OCI-LY1 (cell line): ENCODE measurements around the gene TBC1D8.

Source experiments
- H2AFZ ChIP-seq: fragments of 200-600 bp; sonication (generic), shearing (Covaris generic); 2 replicates; pipeline ENCODE4 v1.6.0; 2014; ENCODE audit warnings: antibody characterized with exemption, mild to moderate bottlenecking, low read length
- H3F3A ChIP-seq: fragments of 200-600 bp; sonication (generic), shearing (Covaris generic); 2 replicates; pipeline ENCODE4 v1.6.0; 2014; ENCODE audit warnings: mild to moderate bottlenecking, antibody characterized with exemption, low read length, moderate library complexity; ENCODE audit not compliant: insufficient read depth
- H3K27ac ChIP-seq: fragments of 200-600 bp; sonication (generic); 2 replicates; pipeline ENCODE4 v1.5.1; 2014; ENCODE audit warnings: low read length, mixed run types, mild to moderate bottlenecking, low read depth; ENCODE audit not compliant: poor library complexity, severe bottlenecking
- H3K27me3 ChIP-seq: fragments of 200-600 bp; sonication (generic); 2 replicates; pipeline ENCODE4 v1.6.0; 2014; ENCODE audit warnings: antibody characterized with exemption, mild to moderate bottlenecking, low read length, moderate library complexity; ENCODE audit not compliant: insufficient read depth
- H3K36me3 ChIP-seq: fragments of 200-600 bp; sonication (generic); 2 replicates; pipeline ENCODE4 v1.6.1; 2014; ENCODE audit warnings: mild to moderate bottlenecking, antibody characterized with exemption, low read length, moderate library complexity, mixed read lengths; ENCODE audit not compliant: insufficient read depth
- H3K4me1 ChIP-seq: fragments of 200-600 bp; sonication (generic); 2 replicates; pipeline ENCODE4 v1.5.1; 2014; ENCODE audit warnings: mild to moderate bottlenecking, low read length, moderate library complexity; ENCODE audit not compliant: insufficient read depth, severe bottlenecking
- H3K4me2 ChIP-seq: fragments of 200-600 bp; sonication (generic), shearing (Covaris generic); 2 replicates; pipeline ENCODE4 v1.6.1; 2014; ENCODE audit warnings: low read length
- H3K4me3 ChIP-seq: fragments of 200-600 bp; sonication (generic); 2 replicates; pipeline ENCODE4 v1.5.1; 2014; ENCODE audit warnings: low read length, low read depth, mild to moderate bottlenecking, mixed read lengths; ENCODE audit not compliant: poor library complexity, severe bottlenecking
- H3K79me2 ChIP-seq: fragments of 200-600 bp; shearing (Covaris generic); 2 replicates; pipeline ENCODE4 v1.6.1; 2016; ENCODE audit warnings: mixed run types, low read length, mixed read lengths; ENCODE audit not compliant: insufficient read depth
- H3K9ac ChIP-seq: fragments of 200-600 bp; sonication (generic), shearing (Covaris generic); 2 replicates; pipeline ENCODE4 v1.6.1; 2014; ENCODE audit warnings: mild to moderate bottlenecking, low read length, mixed read lengths
- H3K9me2 ChIP-seq: fragments of 200-600 bp; sonication (generic), shearing (Covaris generic); 2 replicates; pipeline ENCODE4 v1.6.1; 2014; ENCODE audit warnings: low read depth, mild to moderate bottlenecking, low read length, mixed read lengths
- H3K9me3 ChIP-seq: fragments of 200-600 bp; shearing (Covaris generic); 2 replicates; pipeline ENCODE4 v1.6.1; 2014; ENCODE audit warnings: low read length, mixed read lengths
- H4K20me1 ChIP-seq: fragments of 200-600 bp; sonication (generic), shearing (Covaris generic); 2 replicates; pipeline ENCODE4 v1.6.0; 2016; ENCODE audit warnings: mild to moderate bottlenecking, low read length; ENCODE audit not compliant: insufficient read depth
- CTCF ChIP-seq: fragments of 200-600 bp; sonication (generic), shearing (Covaris generic); IDR thresholded peaks from 2 replicates; pipeline ENCODE4 v1.5.1; 2017; ENCODE audit warnings: mild to moderate bottlenecking, antibody characterized with exemption, low read length, moderate library complexity, mixed read lengths
- EZH2 ChIP-seq: fragments of 200-600 bp; sonication (generic), shearing (Covaris generic); IDR thresholded peaks from 2 replicates; pipeline ENCODE4 v1.8.0; 2017; ENCODE audit warnings: borderline replicate concordance, mixed run types, mild to moderate bottlenecking, antibody characterized with exemption, low read length, moderate library complexity, mixed read lengths

Gene TBC1D8

GRCh38 chr2:100987536-100987935 is 163.6 kb downstream of the TBC1D8 start:
- TF ChIP-seq CTCF (no peak), EZH2 (no peak)
- Histone ChIP-seq H3K4me3 (no peak overlapping the region), H4K20me1 (no peaks in the 10 kb centered on the region)

GRCh38 chr2:100986157-100986556 is 165.0 kb downstream of the TBC1D8 start:
- H3K36me3 ChIP-seq: no peaks in the 10 kb centered on the region
- H3K9me3 ChIP-seq: no peaks in the 10 kb centered on the region
- no peak overlapping the region for H3K4me3 ChIP-seq
- H3F3A ChIP-seq: no peaks in the 10 kb centered on the region
- no peaks in the 10 kb centered on the region for H3K9me2 ChIP-seq
- H4K20me1 ChIP-seq: no peaks in the 10 kb centered on the region
- TF ChIP-seq CTCF: no peak
- no peak for TF ChIP-seq EZH2
- peaks cover 30% of the 10 kb centered on the region for H3K4me1 ChIP-seq
- H2AFZ ChIP-seq: no peak overlapping the region
- no peaks in the 10 kb centered on the region for H3K27me3 ChIP-seq
- no peak overlapping the region for H3K4me2 ChIP-seq
- H3K79me2 ChIP-seq: no peaks in the 10 kb centered on the region
- no peak overlapping the region for H3K27ac ChIP-seq
- H3K9ac ChIP-seq: no peak overlapping the region

More at GRCh38 chr2:100987536-100987935, 163.6 kb downstream of the TBC1D8 start:
- no peaks in the 10 kb centered on the region for H3F3A ChIP-seq
- no peak overlapping the region for H2AFZ ChIP-seq
- H3K9me3 ChIP-seq: no peaks in the 10 kb centered on the region
- no peaks in the 10 kb centered on the region; the same call in 1 of the 2 replicates for H3K36me3 ChIP-seq
- H3K4me1 ChIP-seq: peaks cover 20% of the 10 kb centered on the region
- no peak overlapping the region for H3K27ac ChIP-seq
- H3K27me3 ChIP-seq: no peaks in the 10 kb centered on the region
- no peak overlapping the region for H3K4me2 ChIP-seq
- no peak overlapping the region for H3K9ac ChIP-seq
- no peaks in the 10 kb centered on the region for H3K79me2 ChIP-seq
- H3K9me2 ChIP-seq: no peaks in the 10 kb centered on the region

GRCh38 chr2:100984892-100985307 is 166.3 kb downstream of the TBC1D8 start:
- TF ChIP-seq CTCF (peak; percentile 90), EZH2 (no peak)
- H3K9me3 ChIP-seq: no peaks in the 10 kb centered on the region
- H3K27ac ChIP-seq: no peak overlapping the region
- H3K4me2 ChIP-seq: no peak overlapping the region
- no peaks in the 10 kb centered on the region for H3K36me3 ChIP-seq
- H3K4me3 ChIP-seq: no peak overlapping the region
- no peaks in the 10 kb centered on the region for H4K20me1 ChIP-seq
- no peaks in the 10 kb centered on the region for H3K9me2 ChIP-seq
- no peaks in the 10 kb centered on the region for H3K79me2 ChIP-seq
- peaks cover 39% of the 10 kb centered on the region for H3K4me1 ChIP-seq
- H2AFZ ChIP-seq: no peak overlapping the region
- H3F3A ChIP-seq: no peaks in the 10 kb centered on the region
- no peaks in the 10 kb centered on the region for H3K27me3 ChIP-seq
- H3K9ac ChIP-seq: no peak overlapping the region
